ENCODE data around the gene TMEM80.

TMEM80 gene

GRCh38 chr11:704781-705645, 9.4 kb downstream of the TMEM80 start:
- H3K4me2 ChIP-seq (ENCODE audit: insufficient read depth, low read length), result no peak overlapping the region
- peaks cover 9% of the 10 kb centered on the region for H4K20me1 ChIP-seq (ENCODE audit: insufficient read depth, low read length)
- TF ChIP-seq CTCF (IDR thresholded peaks at IDR 0.05; ENCODE audit: borderline replicate concordance, extremely low read depth, low read length, poor library complexity, severe bottlenecking) (no peak), EZH2 (IDR thresholded peaks at IDR 0.05; ENCODE audit: borderline replicate concordance, low read depth, low read length, severe bottlenecking) (no peak)
- H3K27me3 ChIP-seq (ENCODE audit: insufficient read depth, low read length, poor library complexity), result no peaks in the 10 kb centered on the region
- no peak overlapping the region for H2AFZ ChIP-seq (ENCODE audit: low read depth, low read length)
- H3K4me3 ChIP-seq (ENCODE audit: low read depth in 1 of 2, low read length in 2 of 2), result no peak overlapping the region
- DNase-seq (no peak), ATAC-seq (ENCODE audit: insufficient read depth, low read depth) (no peak)
- no peak overlapping the region; the same call in 1 of the 2 replicates for H3K27ac ChIP-seq (ENCODE audit: low read length)
- H3K4me1 ChIP-seq (ENCODE audit: insufficient read depth, low read length), result no peaks in the 10 kb centered on the region
- H3K79me2 ChIP-seq (ENCODE audit: insufficient read depth, low read length), result no peaks in the 10 kb centered on the region
- H3K36me3 ChIP-seq (ENCODE audit: insufficient read depth, low read length), result peaks cover 18% of the 10 kb centered on the region
- no peaks in the 10 kb centered on the region for H3K9me3 ChIP-seq (ENCODE audit: insufficient read depth, low read length, severe bottlenecking)
- no peak overlapping the region for H3K9ac ChIP-seq (ENCODE audit: low read depth, low read length)

- Histone ChIP-seq H3K4me1 (ENCODE audit: insufficient read depth, low read length) (no peaks in the 10 kb centered on the region), H4K20me1 (ENCODE audit: insufficient read depth, low read length) (peaks cover 9% of the 10 kb centered on the region), H3K27ac (ENCODE audit: low read length) (no peak within 1 kb of the TSS), H3K79me2 (ENCODE audit: insufficient read depth, low read length) (no peaks in the 10 kb centered on the region), H3K9ac (ENCODE audit: low read depth, low read length) (no peak within 1 kb of the TSS), H3K4me3 (ENCODE audit: low read depth in 1 of 2, low read length in 2 of 2) (no peak within 1 kb of the TSS), H3K27me3 (ENCODE audit: insufficient read depth, low read length, poor library complexity) (no peaks in the 10 kb centered on the region), H3K9me3 (ENCODE audit: insufficient read depth, low read length, severe bottlenecking) (no peaks in the 10 kb centered on the region), H2AFZ (ENCODE audit: low read depth, low read length) (no peak within 1 kb of the TSS), H3K4me2 (ENCODE audit: insufficient read depth, low read length) (no peak within 1 kb of the TSS), H3K36me3 (ENCODE audit: insufficient read depth, low read length) (peaks cover 16% of the 10 kb centered on the region; the same call in 1 of the 2 replicates)
- TF ChIP-seq CTCF (IDR thresholded peaks at IDR 0.05; ENCODE audit: borderline replicate concordance, extremely low read depth, low read length, poor library complexity, severe bottlenecking), result no peak
- no peak for TF ChIP-seq EZH2 (IDR thresholded peaks at IDR 0.05; ENCODE audit: borderline replicate concordance, low read depth, low read length, severe bottlenecking)
- ATAC-seq (ENCODE audit: insufficient read depth, low read depth) (no peak), DNase-seq (no peak)
These were observed 10.2 kb downstream of the TMEM80 start, which contains the start of gene EPS8L2 for GRCh38 chr11:705646-706438. Gene EPS8L2, plus strand, starts transcription at chr11:706231. Its CDS starts 3,177 bp downstream, at chr11:709408.

- ATAC-seq (ENCODE audit: insufficient read depth, low read depth), result peak; percentile 4; the same call in 1 of the 3 replicates
These were observed 10.9 kb downstream of the TMEM80 start for GRCh38 chr11:706439-706956.

More at GRCh38 chr11:706439-706956, 10.9 kb downstream of the TMEM80 start:
- H3K27ac ChIP-seq (ENCODE audit: low read length), result no peak overlapping the region
- H3K4me2 ChIP-seq (ENCODE audit: insufficient read depth, low read length), result no peak overlapping the region
- H3K27me3 ChIP-seq (ENCODE audit: insufficient read depth, low read length, poor library complexity), result no peaks in the 10 kb centered on the region
- H3K4me1 ChIP-seq (ENCODE audit: insufficient read depth, low read length), result no peaks in the 10 kb centered on the region
- H3K9ac ChIP-seq (ENCODE audit: low read depth, low read length), result no peak overlapping the region
- no peaks in the 10 kb centered on the region for H3K9me3 ChIP-seq (ENCODE audit: insufficient read depth, low read length, severe bottlenecking)
- H3K4me3 ChIP-seq (ENCODE audit: low read depth in 1 of 2, low read length in 2 of 2), result no peak overlapping the region
- no peak for TF ChIP-seq CTCF (IDR thresholded peaks at IDR 0.05; ENCODE audit: borderline replicate concordance, extremely low read depth, low read length, poor library complexity, severe bottlenecking)
- TF ChIP-seq EZH2 (IDR thresholded peaks at IDR 0.05; ENCODE audit: borderline replicate concordance, low read depth, low read length, severe bottlenecking), result no peak
- peaks cover 16% of the 10 kb centered on the region; the same call in 1 of the 2 replicates for H3K36me3 ChIP-seq (ENCODE audit: insufficient read depth, low read length)
- no peaks in the 10 kb centered on the region for H3K79me2 ChIP-seq (ENCODE audit: insufficient read depth, low read length)
- H2AFZ ChIP-seq (ENCODE audit: low read depth, low read length), result no peak overlapping the region
- no peak for DNase-seq
- peaks cover 9% of the 10 kb centered on the region for H4K20me1 ChIP-seq (ENCODE audit: insufficient read depth, low read length)
